GM12878 (cell line): Measurements from ENCODE around the gene BDNF. TPM values are rescaled to one million over a fixed set of nuclear protein-coding genes. Genes with fewer than 3 reads are reported as not detected.
A peak's percentile ranks its signal among the peaks of the same experiment; 100 is the strongest.

ENCODE experiments used
- ATAC-seq: fragments of 200-7000 bp; cut with Tn5 transposase; 3 replicates; pipeline ENCODE4 v1.9.1; 2020; ENCODE audit warnings: mild to moderate bottlenecking, moderate library complexity
- BruUV-seq: library from RNA; stranded (reverse); fragments of 400-500 nt; replicated peaks from 2 replicates; lab custom pipeline; 2021; lab: Mats Ljungman, UMichigan
- CTCF ChIA-PET: fragments of 300-600 bp; sonication (Branson Sonifier 250); formaldehyde crosslinking; extraction: SDS; loops from one replicate; lab custom pipeline; 2021; ENCODE audit warnings: inconsistent platforms; lab: Yijun Ruan, JAX
- POLR2A ChIA-PET: fragments of 350-600 bp; formaldehyde crosslinking; extraction: SDS; loops from one replicate; lab custom pipeline; 2021; ENCODE audit warnings: inconsistent platforms; lab: Charles Lee
- RAD21 ChIA-PET: fragments of 300-600 bp; sonication (Branson Sonifier 250); formaldehyde crosslinking; loops from one replicate; lab custom pipeline; 2023; ENCODE audit warnings: antibody characterized with exemption; ENCODE audit not compliant: unreplicated experiment; lab: Charles Lee
- SMC1A ChIA-PET: fragments of 300-600 bp; sonication (Branson Sonifier 250); formaldehyde crosslinking; loops from one replicate; lab custom pipeline; 2023; ENCODE audit not compliant: unreplicated experiment, uncharacterized antibody; lab: Charles Lee
- DNase-seq: peaks from one replicate; pipeline ENCODE4 v3.0.0-alpha.2; 2011; ENCODE audit warnings: low read depth, low spot score
- FAIRE-seq: peaks from 3 replicates; lab custom pipeline; 2011; peaks lifted over from hg19 to GRCh38; lab: Jason Lieb, UNC
- H2AFZ ChIP-seq: 2 replicates; pipeline ENCODE4 v1.6.0; 2011; ENCODE audit warnings: low read depth, low read length, control low read depth; ENCODE audit not compliant: control insufficient read depth
- H3K27ac ChIP-seq: 2 replicates; pipeline ENCODE4 v1.5.1; 2011; ENCODE audit warnings: control low read depth; ENCODE audit not compliant: control insufficient read depth, insufficient read depth
- H3K27me3 ChIP-seq, 2 experiments: replicated peaks in 1 of 2; 2 replicates each; pipeline versions ENCODE4 v1.6.0 to v1.6.1; 2011; ENCODE audit warnings: low read length in 1 of 2; ENCODE audit not compliant: control insufficient read depth in 2 of 2, insufficient read depth in 2 of 2
- H3K36me3 ChIP-seq, 2 experiments: 2 replicates each; pipeline ENCODE4 v1.5.1; 2011; ENCODE audit warnings: low read length in 1 of 2; ENCODE audit not compliant: control insufficient read depth in 2 of 2, insufficient read depth in 2 of 2
- H3K4me1 ChIP-seq: 2 replicates; pipeline ENCODE4 v1.6.1; 2011; ENCODE audit warnings: mild to moderate bottlenecking, low read length, moderate library complexity, mixed read lengths; ENCODE audit not compliant: control insufficient read depth, insufficient read depth
- H3K4me2 ChIP-seq: 2 replicates; pipeline ENCODE4 v1.6.0; 2011; ENCODE audit warnings: control low read depth; ENCODE audit not compliant: control insufficient read depth, insufficient read depth
- H3K4me3 ChIP-seq: fragments of 200-600 bp; sonication (generic); 2 replicates; pipeline ENCODE4 v1.5.1; 2016
- H3K79me2 ChIP-seq: 2 replicates; pipeline ENCODE4 v1.6.0; 2011; ENCODE audit warnings: low read length; ENCODE audit not compliant: control insufficient read depth, insufficient read depth
- H3K9ac ChIP-seq: 2 replicates; pipeline ENCODE4 v1.8.0; 2011; ENCODE audit warnings: low read length, control low read depth, mixed read lengths; ENCODE audit not compliant: control insufficient read depth, insufficient read depth
- H3K9me3 ChIP-seq: replicated peaks from 3 replicates; pipeline ENCODE4 v1.5.1; 2011; ENCODE audit warnings: mild to moderate bottlenecking, low read length; ENCODE audit not compliant: control insufficient read depth, insufficient read depth
- H4K20me1 ChIP-seq: 2 replicates; pipeline ENCODE4 v1.6.0; 2011; ENCODE audit not compliant: control insufficient read depth, insufficient read depth
- FOS ChIP-seq: IDR thresholded peaks from 3 replicates; pipeline ENCODE4 v1.6.1; 2011; ENCODE audit warnings: borderline replicate concordance; ENCODE audit not compliant: insufficient read length; ENCODE audit errors: extremely low read depth
- HDGF ChIP-seq: fragments of 450-650 bp; IDR thresholded peaks from 2 replicates; pipeline ENCODE4 v1.6.1; 2016; ENCODE audit warnings: antibody characterized with exemption
- RAD21 ChIP-seq: IDR thresholded peaks from 2 replicates; pipeline ENCODE4 v1.6.1; 2011; ENCODE audit warnings: mild to moderate bottlenecking, low read depth, low read length, moderate library complexity; ENCODE audit not compliant: insufficient read depth
- SP1 ChIP-seq: IDR thresholded peaks from one replicate; pipeline ENCODE4 v1.6.1; 2011; ENCODE audit warnings: low read depth, low read length
- SREBF2 ChIP-seq: IDR thresholded peaks from 2 replicates; pipeline ENCODE4 v1.6.1; 2012; ENCODE audit warnings: mild to moderate bottlenecking, low read length
- SUZ12 ChIP-seq: fragments of 200-600 bp; sonication (generic); IDR thresholded peaks from one replicate; pipeline ENCODE4 v1.6.1; 2018; ENCODE audit warnings: antibody characterized with exemption, mild to moderate bottlenecking; ENCODE audit not compliant: unreplicated experiment
- YY1 ChIP-seq: IDR thresholded peaks from 2 replicates; pipeline ENCODE4 v1.6.1; 2011; ENCODE audit warnings: low read depth, mild to moderate bottlenecking, low read length
- WGBS: methylation state at CpG from one replicate; pipeline ENCODE4 v1.1.6; 2016; ENCODE audit warnings: low lambda C conversion rate; ENCODE audit not compliant: insufficient replicate concordance, insufficient coverage; ENCODE audit errors: missing lambda C conversion rate; 5-methylcytosine and 5-hydroxymethylcytosine counted together
- in situ Hi-C: fragments of 300-500 bp; cut with MboI; formaldehyde crosslinking; loops from 9 replicates; pipeline ENCODE4 v1.14.3; 2018; ENCODE audit warnings: mixed read lengths
- intact Hi-C: fragments of 100-400 bp; cut with micrococcal nuclease; formaldehyde crosslinking; loops from one replicate; pipeline ENCODE4 v1.14.2; 2022; ENCODE audit not compliant: unreplicated experiment
- polyA plus RNA-seq, 11 experiments: library from polyadenylated mRNA; depleted of rRNA in 4 of 11; unstranded in 6 of 11; stranded (reverse) in 5 of 11; fragments of >200 nt; fragmentation: Nextera tagmentation in 4 of 11; fragmentation: Illumina TruSeq in 1 of 11; extraction: Ambion mirVana in 4 of 11; extraction: Trizol in 1 of 11; gene quantifications; 1 replicate in 1 of 11; 2 replicates in 10 of 11; pipeline versions ENCODE4 v1.2.1 to v1.2.3, GENCODE V29; 2011 to 2016; ENCODE audit warnings: inconsistent platforms in 2 of 11, missing spikeins in 2 of 11, low read depth in 1 of 11
- total RNA-seq, 4 experiments: library from RNA; depleted of rRNA in 3 of 4; stranded (reverse); fragments of >200 nt in 3 of 4; fragmentation: Illumina TruSeq in 1 of 4; extraction: Trizol in 1 of 4; gene quantifications; 2 replicates each; pipeline versions ENCODE4 v1.2.1 to v1.2.3, GENCODE V29; 2013 to 2021
- TF ChIP-seq, protein P1 (sequence below): fragments of 450-650 bp; IDR thresholded peaks from 2 replicates; pipeline ENCODE4 v1.6.1; 2018; ENCODE audit warnings: mild to moderate bottlenecking, low read depth, moderate library complexity; ENCODE audit not compliant: partially characterized antibody

Gene BDNF
- total and polyA plus RNA-seq, 10 of the 15 experiments (the other 5 are each of a cell fraction or from before 2014, with no cell fraction given), result 0.02 to 0.24 (median 0.06) TPM; not detected in 2

DNA sequence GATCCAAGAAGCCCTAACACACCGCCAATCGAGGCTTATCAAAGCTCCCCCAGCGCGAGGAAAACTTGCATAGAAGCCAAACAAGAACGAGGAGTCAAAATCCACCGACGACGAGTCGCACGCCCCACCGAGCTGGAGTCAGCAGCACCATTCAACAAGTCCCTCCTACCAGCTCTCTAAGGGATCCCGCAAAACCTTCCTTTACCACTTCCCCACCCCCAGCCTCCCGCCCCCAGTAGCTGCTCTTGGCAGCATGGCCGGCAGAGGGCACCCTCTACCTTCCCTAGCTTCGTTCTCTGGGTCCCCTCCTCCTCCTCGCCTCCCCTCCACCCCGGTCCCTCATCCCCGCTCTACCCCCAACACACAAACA lies 1.4 kb downstream of the BDNF start (continued):
- TF ChIP-seq, protein P1, sequence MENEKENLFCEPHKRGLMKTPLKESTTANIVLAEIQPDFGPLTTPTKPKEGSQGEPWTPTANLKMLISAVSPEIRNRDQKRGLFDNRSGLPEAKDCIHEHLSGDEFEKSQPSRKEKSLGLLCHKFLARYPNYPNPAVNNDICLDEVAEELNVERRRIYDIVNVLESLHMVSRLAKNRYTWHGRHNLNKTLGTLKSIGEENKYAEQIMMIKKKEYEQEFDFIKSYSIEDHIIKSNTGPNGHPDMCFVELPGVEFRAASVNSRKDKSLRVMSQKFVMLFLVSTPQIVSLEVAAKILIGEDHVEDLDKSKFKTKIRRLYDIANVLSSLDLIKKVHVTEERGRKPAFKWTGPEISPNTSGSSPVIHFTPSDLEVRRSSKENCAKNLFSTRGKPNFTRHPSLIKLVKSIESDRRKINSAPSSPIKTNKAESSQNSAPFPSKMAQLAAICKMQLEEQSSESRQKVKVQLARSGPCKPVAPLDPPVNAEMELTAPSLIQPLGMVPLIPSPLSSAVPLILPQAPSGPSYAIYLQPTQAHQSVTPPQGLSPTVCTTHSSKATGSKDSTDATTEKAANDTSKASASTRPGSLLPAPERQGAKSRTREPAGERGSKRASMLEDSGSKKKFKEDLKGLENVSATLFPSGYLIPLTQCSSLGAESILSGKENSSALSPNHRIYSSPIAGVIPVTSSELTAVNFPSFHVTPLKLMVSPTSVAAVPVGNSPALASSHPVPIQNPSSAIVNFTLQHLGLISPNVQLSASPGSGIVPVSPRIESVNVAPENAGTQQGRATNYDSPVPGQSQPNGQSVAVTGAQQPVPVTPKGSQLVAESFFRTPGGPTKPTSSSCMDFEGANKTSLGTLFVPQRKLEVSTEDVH, result no peak
- 0 out of 2 replicates have a peak, but pooled peaks have one; percentile 44 for TF ChIP-seq YY1
- TF ChIP-seq SP1, result no peak
- TF ChIP-seq RAD21, result peak; percentile 89

DNA sequence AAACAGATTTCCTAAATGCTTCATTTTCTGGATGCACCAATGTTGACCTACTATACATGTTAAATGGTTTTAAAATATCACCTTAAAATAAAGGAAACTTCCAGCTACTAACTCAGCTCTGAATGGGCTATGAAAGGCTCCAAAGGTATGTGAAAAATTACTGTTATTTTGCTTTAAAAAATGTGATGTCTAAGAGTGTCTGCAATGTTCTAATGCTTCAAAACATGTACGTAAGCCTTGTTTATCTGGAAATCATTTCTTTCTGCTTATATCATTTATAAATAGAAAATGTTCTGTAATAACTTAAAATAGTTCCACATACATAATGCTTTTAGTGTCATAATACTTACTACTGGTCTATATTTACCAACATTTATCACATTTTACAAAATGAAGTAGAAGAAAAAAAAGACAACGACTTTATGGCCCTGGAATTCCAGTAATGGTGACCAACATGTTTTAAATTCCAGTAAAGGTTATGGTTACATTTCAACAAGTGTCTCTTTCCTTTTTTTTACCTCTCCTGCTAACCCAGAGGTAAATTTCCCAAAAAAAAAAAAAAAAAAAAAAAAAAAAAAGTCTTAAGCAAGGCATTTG lies 2.5 kb downstream of the BDNF start:
- ChIA-PET SMC1A (interaction anchor here (1.5 to 3.6 kb wide), 3 partner anchors 8 to 1462 kb away, joined by 6 to 12 read pairs (median 11); no protein-coding TSS in a partner anchor), POLR2A (no interaction called here), RAD21 (interaction anchor here (1.0 to 3.3 kb wide), 2 partner anchors 18 to 1631 kb away, joined by 4 to 14 read pairs; no protein-coding TSS in a partner anchor), CTCF (interaction anchor here (0.9 to 3.8 kb wide), 11 partner anchors 7 to 1638 kb away, joined by 3 to 33 read pairs (median 5); no protein-coding TSS in a partner anchor)
- FAIRE-seq, result no peak
- in situ Hi-C loops (no loop called here), intact Hi-C loops (loop anchor here (2.0 to 10.0 kb wide), 2 partner anchors 1001 to 1327 kb away; no protein-coding TSS in a partner anchor)
- no peak for TF ChIP-seq SREBF2
- no peak for TF ChIP-seq FOS
- no peak for TF ChIP-seq SUZ12
- TF ChIP-seq HDGF, result no peak
- Histone ChIP-seq H3K4me2 (no peak overlapping the region), H2AFZ (no peak overlapping the region), H4K20me1 (no peaks in the 10 kb centered on the region), H3K36me3 (no peaks in the 10 kb centered on the region), H3K4me3 (no peak overlapping the region), H3K9me3 (no peaks in the 10 kb centered on the region), H3K4me1 (no peaks in the 10 kb centered on the region; the same call in 1 of the 2 replicates), H3K9ac (no peak overlapping the region), H3K79me2 (no peaks in the 10 kb centered on the region), H3K27ac (no peak overlapping the region), H3K27me3 (peaks cover 6 to 22% of the 10 kb centered on the region in 2 experiments)
- TSS peak; percentile 24 for BruUV-seq
- ATAC-seq, result no peak
- WGBS, result 17% methylated on average over 2 of the region's 2 CpGs
- no peak for DNase-seq
